Dedifferentiated amniotic fluid mesenchymal stem cell (primary cell): ENCODE results near the gene FBLN1.
"Not testable (repeated sequence)": the region's sequence is repeated elsewhere in the genome, so short reads cannot be mapped to it uniquely, and the experiment has no call there.

Source experiments
- DNase-seq: peaks from one replicate; pipeline ENCODE4 v3.0.0-alpha.2; 2016; ENCODE audit errors: extremely low spot score

FBLN1 gene

GRCh38 chr22:45528046-45528445, 25.4 kb downstream of the FBLN1 start:
- no peak for DNase-seq

DNA sequence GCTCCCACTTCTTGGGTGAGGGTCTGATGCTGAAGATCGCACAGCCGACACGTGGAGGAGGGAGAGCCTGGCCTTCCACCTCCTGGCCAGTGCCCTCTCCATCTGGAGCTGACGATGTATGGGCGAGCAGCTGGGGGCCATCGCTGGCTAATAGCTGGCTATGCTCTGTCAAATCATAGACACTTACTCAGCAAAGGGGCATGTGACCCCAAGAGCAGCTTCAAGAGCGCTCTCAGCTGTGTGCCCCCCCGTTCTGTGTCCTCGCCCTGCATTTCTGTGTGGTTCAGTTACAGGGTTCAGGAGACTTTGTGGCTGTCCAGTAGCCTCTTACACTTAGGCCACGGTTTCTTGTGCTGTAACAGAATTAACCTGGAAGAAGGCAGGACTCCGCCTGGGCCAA, 26.4 kb downstream of the FBLN1 start:
- no peak for DNase-seq

GRCh38 chr22:45529971-45530575, 27.4 kb downstream of the FBLN1 start:
- peak; percentile 81 for DNase-seq

- DNase-seq, result no peak
These were observed 29.0 kb downstream of the FBLN1 start for GRCh38 chr22:45531441-45532234.

DNA sequence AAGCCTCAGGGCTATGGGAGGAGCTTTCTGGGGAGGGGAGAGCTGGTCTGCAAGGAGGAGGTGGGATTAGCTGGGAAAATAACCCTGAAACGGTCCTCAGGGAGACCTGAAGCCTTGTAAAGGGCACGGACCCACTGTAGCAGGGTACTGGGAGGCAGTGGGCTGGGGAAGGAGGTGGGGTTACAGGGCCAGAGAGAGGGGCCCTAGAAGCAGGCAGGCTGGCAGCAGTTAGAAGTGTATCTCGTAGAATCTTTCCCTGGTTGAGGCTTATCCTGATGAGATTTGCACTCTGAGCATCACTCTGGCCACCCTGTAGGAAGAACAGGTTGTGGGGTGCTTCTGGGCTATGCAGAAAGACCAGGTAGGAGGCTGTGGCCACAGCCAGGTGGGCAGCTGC, 29.6 kb downstream of the FBLN1 start:
- no peak for DNase-seq

GRCh38 chr22:45533703-45534102, 31.0 kb downstream of the FBLN1 start:
- no peak for DNase-seq

DNA sequence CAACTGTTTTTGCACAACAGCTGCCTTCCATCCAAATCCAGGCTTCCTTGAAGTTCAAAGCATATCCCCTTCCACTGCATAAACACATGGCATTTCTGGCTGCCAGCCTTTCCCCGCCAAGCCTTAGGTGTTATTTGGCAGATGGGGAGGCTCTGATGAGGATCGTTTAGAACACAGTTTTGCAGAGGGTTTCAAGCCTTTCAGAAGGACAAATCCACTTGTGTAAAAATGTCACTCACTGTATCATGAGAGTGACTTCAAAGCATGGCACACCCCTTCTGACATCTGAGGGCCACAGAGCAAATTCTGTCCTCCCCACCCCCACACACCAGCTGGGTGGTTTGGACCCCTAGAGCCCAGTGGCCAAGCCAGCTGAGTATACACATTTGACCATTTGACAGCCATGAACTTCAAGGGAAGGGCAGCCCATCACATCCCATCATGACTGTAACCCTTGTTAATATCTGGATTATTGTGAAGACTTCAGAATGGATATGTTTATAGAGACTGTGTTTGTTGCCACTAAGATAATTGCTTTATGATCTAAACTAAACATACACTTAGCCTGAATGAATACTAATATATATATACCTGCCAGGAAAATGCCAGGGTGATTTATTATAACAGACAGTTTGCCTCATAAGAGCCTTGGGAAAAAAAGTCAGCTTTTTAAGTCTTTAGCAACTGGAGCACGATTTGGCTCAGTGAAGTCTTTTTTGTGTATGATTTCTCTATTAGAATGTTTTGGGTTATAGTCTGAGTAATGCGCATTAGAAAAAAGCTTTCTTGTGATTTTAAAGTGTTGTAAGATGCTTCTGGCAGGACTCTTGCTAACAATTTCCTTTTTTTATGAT, 31.9 kb downstream of the FBLN1 start:
- DNase-seq, result no peak

DNA sequence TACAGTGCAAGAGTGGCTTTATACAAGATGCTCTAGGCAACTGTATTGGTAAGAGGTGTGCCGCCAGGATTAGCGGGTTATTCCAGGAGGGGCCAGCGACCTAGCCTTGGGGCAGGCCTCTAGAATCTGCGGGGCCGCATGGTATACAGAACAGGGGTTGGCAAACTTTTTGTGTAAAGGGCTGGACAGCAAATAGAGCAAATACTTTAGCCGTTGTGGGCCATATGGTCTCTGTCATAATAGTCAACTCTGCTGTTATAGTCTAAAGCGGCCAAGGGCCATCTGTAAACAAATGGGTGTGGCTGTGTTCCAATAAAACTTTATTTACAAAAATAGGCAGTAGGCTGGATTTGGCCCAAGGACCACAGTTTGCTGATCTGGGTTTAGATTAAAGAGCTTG, 32.6 kb downstream of the FBLN1 start:
- no peak for DNase-seq

DNA sequence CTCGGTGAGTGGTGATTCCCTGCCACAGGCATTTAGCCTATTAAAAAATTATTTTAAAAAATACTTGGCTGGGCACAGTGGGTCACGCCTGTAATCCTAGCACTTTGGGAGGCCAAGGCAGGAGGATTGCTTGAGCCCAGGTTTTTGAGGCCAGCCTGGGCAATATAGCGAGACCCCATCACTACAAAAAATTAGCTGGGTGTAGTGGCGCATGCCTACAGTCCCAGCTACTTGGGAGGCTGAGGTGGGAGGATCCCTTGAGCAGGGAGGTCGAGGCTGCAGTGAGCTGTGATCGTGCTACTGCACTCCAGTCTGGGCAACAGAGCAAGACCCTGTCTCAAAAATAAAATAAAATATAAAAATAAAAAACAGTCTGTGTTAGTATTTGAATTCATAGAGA, 33.2 kb downstream of the FBLN1 start:
- not testable (repeated sequence) for DNase-seq

DNA sequence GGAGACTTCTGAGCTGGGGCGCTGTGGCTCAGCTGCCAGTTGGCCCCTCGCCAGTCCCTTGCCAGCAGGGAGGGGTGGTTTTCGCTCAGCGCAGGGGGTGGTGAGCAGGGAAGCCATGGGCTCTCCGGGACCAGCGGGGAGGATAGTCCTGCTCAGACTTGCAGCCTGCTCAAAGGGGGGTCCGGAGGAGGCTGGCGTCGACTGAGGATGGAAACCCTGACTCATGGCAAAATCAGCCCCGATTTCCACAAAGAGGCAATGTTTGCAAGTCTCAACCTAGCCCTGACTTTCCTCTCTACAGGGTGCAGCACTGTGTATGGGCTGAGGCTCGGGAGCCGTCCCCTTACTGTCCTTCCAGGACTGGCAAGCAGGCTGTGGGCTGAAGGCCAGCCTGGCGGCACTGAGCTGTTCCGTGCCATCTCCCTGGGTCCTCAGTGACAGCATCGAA, 35.1 kb downstream of the FBLN1 start:
- peak; percentile 69 for DNase-seq

GRCh38 chr22:45538281-45538680, 35.6 kb downstream of the FBLN1 start:
- no peak for DNase-seq

GRCh38 chr22:45540122-45540521, 37.4 kb downstream of the FBLN1 start:
- DNase-seq, result no peak

GRCh38 chr22:45541382-45541979, 38.8 kb downstream of the FBLN1 start:
- DNase-seq, result no peak

- no peak for DNase-seq
These were observed 39.4 kb downstream of the FBLN1 start for GRCh38 chr22:45542001-45542520.

- not testable (repeated sequence) for DNase-seq
These were observed 40.1 kb downstream of the FBLN1 start for GRCh38 chr22:45542736-45543135.

DNA sequence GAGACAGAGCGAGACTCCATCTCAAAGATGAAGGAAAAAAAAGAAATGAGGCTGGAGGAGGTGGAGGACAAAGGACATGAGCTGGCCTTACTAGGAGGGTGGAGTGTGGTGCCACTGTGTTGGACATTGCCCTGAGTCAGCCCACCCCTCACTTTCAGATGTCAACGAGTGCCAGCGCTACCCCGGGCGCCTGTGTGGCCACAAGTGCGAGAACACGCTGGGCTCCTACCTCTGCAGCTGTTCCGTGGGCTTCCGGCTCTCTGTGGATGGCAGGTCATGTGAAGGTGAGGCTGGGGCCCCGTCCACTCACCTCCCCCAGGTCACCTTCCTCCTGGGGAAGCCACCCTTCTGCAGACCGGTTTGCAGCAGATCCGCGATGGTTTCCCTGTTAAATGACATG, 40.6 kb downstream of the FBLN1 start:
- no peak for DNase-seq

DNA sequence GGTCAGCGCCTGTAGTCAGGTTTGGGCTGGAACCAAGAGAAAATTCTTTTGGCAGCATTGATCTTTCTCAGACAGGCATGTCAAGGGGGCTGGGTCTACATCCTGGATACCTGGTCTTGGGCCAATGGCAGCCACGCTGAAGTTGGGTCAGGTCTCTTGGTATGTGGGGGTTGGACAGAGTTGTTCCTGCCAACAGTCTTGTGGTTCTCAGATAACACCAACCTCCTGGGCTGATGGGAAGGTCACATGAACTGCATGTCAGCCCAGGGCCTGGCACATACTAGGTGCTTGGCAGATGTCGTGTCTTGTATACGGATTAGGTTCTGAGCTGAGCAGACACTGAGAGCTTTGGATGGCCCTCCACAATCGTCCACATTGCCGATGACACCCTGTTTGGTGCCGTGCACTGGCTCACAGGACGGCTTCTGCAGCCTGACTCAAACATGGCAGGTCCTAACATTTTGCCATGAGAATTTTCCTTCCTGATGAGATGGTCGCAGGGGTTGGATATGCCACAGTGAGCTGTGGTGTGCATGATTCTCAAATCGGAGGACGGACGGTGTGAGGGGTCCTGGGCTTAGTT, 42.0 kb downstream of the FBLN1 start:
- DNase-seq, result no peak

DNA sequence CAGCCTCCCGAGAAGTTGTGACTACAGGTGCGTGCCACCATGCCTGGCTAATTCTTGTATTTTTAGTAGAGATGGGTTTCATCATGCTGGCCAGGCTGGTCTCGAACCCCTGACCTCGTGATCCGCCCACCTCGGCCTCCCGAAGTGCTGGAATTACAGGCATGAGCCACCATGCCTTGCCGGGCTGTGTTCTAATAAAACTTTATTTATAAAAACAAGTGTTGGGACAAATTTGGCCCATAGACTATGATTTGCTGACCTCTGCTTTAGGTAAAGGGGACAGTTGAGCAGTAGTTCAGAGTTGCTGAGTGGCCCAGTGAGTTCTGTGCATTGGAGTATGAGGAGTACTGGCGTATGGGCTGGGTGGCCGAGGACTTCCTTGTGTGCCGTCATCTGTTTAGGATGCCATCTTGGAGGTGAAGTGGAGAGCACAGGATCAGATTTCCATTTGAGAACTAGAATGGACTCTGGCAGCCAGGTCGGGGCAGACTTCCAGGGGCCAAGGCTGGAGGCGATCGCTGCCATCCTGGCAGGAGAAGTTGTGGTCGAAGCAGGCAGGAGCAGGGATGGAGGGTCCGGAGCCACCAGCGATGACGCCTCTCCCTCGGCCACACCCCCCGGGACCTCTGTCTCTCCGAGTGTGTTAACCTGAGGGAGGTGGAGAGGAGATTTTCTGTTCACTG, 43.8 kb downstream of the FBLN1 start:
- DNase-seq, result no peak

GRCh38 chr22:45547016-45547345, 44.3 kb downstream of the FBLN1 start:
- DNase-seq, result no peak

GRCh38 chr22:45547731-45548130, 45.0 kb downstream of the FBLN1 start:
- DNase-seq, result no peak

GRCh38 chr22:45548247-45548840, 45.7 kb downstream of the FBLN1 start:
- DNase-seq, result no peak
